ENCODE data around the gene TP63. TPM values are rescaled to one million over a fixed set of nuclear protein-coding genes. Genes with fewer than 3 reads are reported as not detected.

Gene TP63
- total and polyA plus RNA-seq, 2 experiments from 2014 or later = not detected

- H3K9me2 ChIP-seq (ENCODE audit: insufficient read depth) = no peaks in the 10 kb centered on the region
- H3K27ac Mint-ChIP-seq = no peak overlapping the region; the same call in 1 of the 2 replicates
- 0 out of 2 replicates have a peak overlapping the region, but pooled peaks have one; percentile 13 for H3K4me2 ChIP-seq
- no peaks in the 10 kb centered on the region for H3K27me3 Mint-ChIP-seq (ENCODE audit: insufficient read depth, low read depth, poor library complexity)
- H2AFZ ChIP-seq = no peak overlapping the region; the same call in 1 of the 2 replicates
- H3K27me3 ChIP-seq (ENCODE audit: insufficient read depth) = 0 out of 2 replicates have a peak, but pooled peaks cover 2% of the 10 kb centered on the region
- H3K36me3 Mint-ChIP-seq (ENCODE audit: low read depth) = no peaks in the 10 kb centered on the region
- H3K9me3 Mint-ChIP-seq = no peaks in the 10 kb centered on the region
- TF ChIP-seq EZH2phosphoT487 (IDR thresholded peaks at IDR 0.05; ENCODE audit: unreplicated experiment) (no peak), ZNF331 (CRISPR knock-in tag; IDR thresholded peaks at IDR 0.05; ENCODE audit: low read depth) (no peak), REST (IDR thresholded peaks at IDR 0.05; ENCODE audit: unreplicated experiment) (no peak), ETS1 (IDR thresholded peaks at IDR 0.05) (no peak)
- no peak overlapping the region for H3K4me3 ChIP-seq
- no peak for DNase-seq (ENCODE audit: low spot score)
- no peak overlapping the region for H3K4me3 Mint-ChIP-seq
- no peaks in the 10 kb centered on the region; the same call in 1 of the 2 replicates for H3K4me1 ChIP-seq (ENCODE audit: insufficient read depth)
- H3F3A ChIP-seq (replicated peaks; ENCODE audit: low read depth) = no peaks in the 10 kb centered on the region
- H4K20me1 ChIP-seq (replicated peaks; ENCODE audit: insufficient read depth) = no peaks in the 10 kb centered on the region
- no peak overlapping the region for H3K27ac ChIP-seq (ENCODE audit: low read depth)
- no peaks in the 10 kb centered on the region for H3K79me2 ChIP-seq (replicated peaks; ENCODE audit: insufficient read depth)
- ATAC-seq = peak; percentile 29; the same call in 1 of the 3 replicates
- H3K36me3 ChIP-seq (ENCODE audit: insufficient read depth) = no peaks in the 10 kb centered on the region
- H3K4me1 Mint-ChIP-seq = peaks cover 20% of the 10 kb centered on the region
Observed at GRCh38 chr3:189792046-189792929, 161.1 kb downstream of the TP63 start.

GRCh38 chr3:189794518-189794917 is 163.3 kb downstream of the TP63 start:
- no peaks in the 10 kb centered on the region for H3K9me2 ChIP-seq (ENCODE audit: insufficient read depth)
- H3K27ac Mint-ChIP-seq = no peak overlapping the region
- no peaks in the 10 kb centered on the region; the same call in 1 of the 2 replicates for H3K4me1 ChIP-seq (ENCODE audit: insufficient read depth)
- ATAC-seq = no peak
- H2AFZ ChIP-seq = no peak overlapping the region
- no peaks in the 10 kb centered on the region for H4K20me1 ChIP-seq (replicated peaks; ENCODE audit: insufficient read depth)
- H3F3A ChIP-seq (replicated peaks; ENCODE audit: low read depth) = no peaks in the 10 kb centered on the region
- H3K4me3 Mint-ChIP-seq = no peak overlapping the region
- H3K4me3 ChIP-seq = no peak overlapping the region
- H3K4me2 ChIP-seq = no peak overlapping the region
- H3K36me3 ChIP-seq (ENCODE audit: insufficient read depth) = no peaks in the 10 kb centered on the region
- H3K27ac ChIP-seq (ENCODE audit: low read depth) = no peak overlapping the region
- peaks cover 7% of the 10 kb centered on the region for H3K27me3 Mint-ChIP-seq (ENCODE audit: insufficient read depth, low read depth, poor library complexity)
- DNase-seq (ENCODE audit: low spot score) = no peak
- H3K36me3 Mint-ChIP-seq (ENCODE audit: low read depth) = no peaks in the 10 kb centered on the region
- H3K79me2 ChIP-seq (replicated peaks; ENCODE audit: insufficient read depth) = no peaks in the 10 kb centered on the region
- TF ChIP-seq STAT1 (IDR thresholded peaks at IDR 0.05; ENCODE audit: unreplicated experiment) (no peak), POLR2AphosphoS5 (IDR thresholded peaks at IDR 0.05; ENCODE audit: low read depth) (no peak), CTCF (conservative IDR thresholded peaks at IDR 0.05; ENCODE audit: low read depth in 2 of 2) (no peak), CREB1 (CRISPR knock-in tag; IDR thresholded peaks at IDR 0.05; ENCODE audit: low read depth) (no peak), ZNF114 (CRISPR knock-in tag; IDR thresholded peaks at IDR 0.05) (no peak)
- peaks cover 23% of the 10 kb centered on the region for H3K4me1 Mint-ChIP-seq
- peaks cover 24% of the 10 kb centered on the region for H3K27me3 ChIP-seq (ENCODE audit: insufficient read depth)
- H3K9me3 Mint-ChIP-seq = no peaks in the 10 kb centered on the region

All from GM23338 (cell line).